CD4-positive, alpha-beta T cell treated with Interleukin-6 for 4 hours (primary cell): Measurements from ENCODE around the gene RBP5.
"Not testable (repeated sequence)": the region's sequence is repeated elsewhere in the genome, so short reads cannot be mapped to it uniquely, and the experiment has no call there.

Experiments used
- DNase-seq: peaks from one replicate; pipeline ENCODE4 v3.0.0-alpha.2; 2020; ENCODE audit warnings: mixed read lengths

Gene RBP5

GRCh38 chr12:7121324-7121723 lies 7.4 kb downstream of the RBP5 start:
- no peak for DNase-seq

GRCh38 chr12:7120166-7120565 lies 8.5 kb downstream of the RBP5 start:
- no peak for DNase-seq

GRCh38 chr12:7118881-7119280 lies 9.8 kb downstream of the RBP5 start:
- DNase-seq, result no peak

- no peak for DNase-seq
Observed at GRCh38 chr12:7117670-7118069, 11.0 kb downstream of the RBP5 start.

GRCh38 chr12:7116916-7117315 lies 11.8 kb downstream of the RBP5 start:
- no peak for DNase-seq

- no peak for DNase-seq
Observed at GRCh38 chr12:7116196-7116595, 12.5 kb downstream of the RBP5 start.

GRCh38 chr12:7114851-7115250 lies 13.8 kb downstream of the RBP5 start:
- no peak for DNase-seq

- no peak for DNase-seq
Observed at GRCh38 chr12:7114008-7114407, 14.7 kb downstream of the RBP5 start.

GRCh38 chr12:7113389-7113871 lies 15.3 kb downstream of the RBP5 start:
- peak; percentile 45 for DNase-seq

GRCh38 chr12:7112041-7112440 lies 16.6 kb downstream of the RBP5 start:
- no peak for DNase-seq

- no peak for DNase-seq
Observed at GRCh38 chr12:7110661-7111060, 18.0 kb downstream of the RBP5 start.

GRCh38 chr12:7109572-7109920 lies 19.1 kb downstream of the RBP5 start:
- no peak for DNase-seq

- DNase-seq, result peak; percentile 82
Observed at GRCh38 chr12:7108796-7109571, 19.7 kb downstream of the RBP5 start, which contains the start of gene C1RL. Gene C1RL (minus strand): TSS chr12:7109214. CDS start chr12:7109180, 34 bp downstream.

- peak; percentile 82 for DNase-seq
Observed at GRCh38 chr12:7108003-7108795, 20.5 kb downstream of the RBP5 start.

- no peak for DNase-seq
Observed at GRCh38 chr12:7107636-7108002, 21.1 kb downstream of the RBP5 start.

- not testable (repeated sequence) for DNase-seq
Observed at GRCh38 chr12:7107181-7107580, 21.5 kb downstream of the RBP5 start.

GRCh38 chr12:7106082-7106481 lies 22.6 kb downstream of the RBP5 start:
- no peak for DNase-seq

GRCh38 chr12:7103837-7104584 lies 24.7 kb downstream of the RBP5 start:
- DNase-seq, result no peak

GRCh38 chr12:7102582-7102981 lies 26.1 kb downstream of the RBP5 start:
- no peak for DNase-seq

- no peak for DNase-seq
Observed at GRCh38 chr12:7101694-7102131, 27.0 kb downstream of the RBP5 start.

GRCh38 chr12:7101047-7101693 lies 27.5 kb downstream of the RBP5 start:
- no peak for DNase-seq

- no peak for DNase-seq
Observed at GRCh38 chr12:7100239-7100638, 28.4 kb downstream of the RBP5 start.
